Peyer's patch (tissue), 4 donors: Measurements from ENCODE around the gene POP5.

ENCODE experiments used
- POLR2A ChIP-seq, 2 donors: fragments of 450-650 bp; IDR thresholded peaks; one replicate each; pipeline ENCODE4 v1.5.1; 2017; ENCODE audit warnings: antibody characterized with exemption in 2 of 2, mild to moderate bottlenecking in 2 of 2, moderate library complexity in 2 of 2
- TF ChIP-seq, protein P1 (sequence below), 6 experiments: fragments of 450-650 bp in 4 of 6; fragments of 200-600 bp in 2 of 6; sonication (generic) in 1 of 6; IDR thresholded peaks; one replicate each; pipeline ENCODE4 v1.5.1; 2017 to 2019; ENCODE audit warnings: antibody characterized with exemption in 6 of 6, mild to moderate bottlenecking in 3 of 6, moderate library complexity in 1 of 6

DNA sequence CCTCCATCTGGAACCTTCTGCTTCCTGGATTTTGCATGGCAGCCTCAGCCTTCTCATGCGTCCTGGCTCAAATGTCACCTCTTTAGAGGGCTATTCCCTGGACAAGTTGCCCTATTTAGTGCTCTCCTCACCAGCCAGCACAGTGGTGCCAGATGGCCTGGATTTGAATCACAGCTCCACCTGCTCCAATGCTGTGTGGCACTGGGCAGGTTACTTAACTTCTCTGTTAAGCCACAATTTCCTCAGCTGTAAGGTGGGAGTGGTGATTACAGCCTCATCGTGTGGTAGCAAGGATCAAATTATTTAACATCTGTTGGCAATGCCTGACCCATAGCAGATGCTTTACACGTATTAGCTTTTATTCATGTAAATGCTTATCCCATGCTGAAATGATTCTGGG, 16.7 kb upstream of the POP5 start:
- TF ChIP-seq, protein P1, sequence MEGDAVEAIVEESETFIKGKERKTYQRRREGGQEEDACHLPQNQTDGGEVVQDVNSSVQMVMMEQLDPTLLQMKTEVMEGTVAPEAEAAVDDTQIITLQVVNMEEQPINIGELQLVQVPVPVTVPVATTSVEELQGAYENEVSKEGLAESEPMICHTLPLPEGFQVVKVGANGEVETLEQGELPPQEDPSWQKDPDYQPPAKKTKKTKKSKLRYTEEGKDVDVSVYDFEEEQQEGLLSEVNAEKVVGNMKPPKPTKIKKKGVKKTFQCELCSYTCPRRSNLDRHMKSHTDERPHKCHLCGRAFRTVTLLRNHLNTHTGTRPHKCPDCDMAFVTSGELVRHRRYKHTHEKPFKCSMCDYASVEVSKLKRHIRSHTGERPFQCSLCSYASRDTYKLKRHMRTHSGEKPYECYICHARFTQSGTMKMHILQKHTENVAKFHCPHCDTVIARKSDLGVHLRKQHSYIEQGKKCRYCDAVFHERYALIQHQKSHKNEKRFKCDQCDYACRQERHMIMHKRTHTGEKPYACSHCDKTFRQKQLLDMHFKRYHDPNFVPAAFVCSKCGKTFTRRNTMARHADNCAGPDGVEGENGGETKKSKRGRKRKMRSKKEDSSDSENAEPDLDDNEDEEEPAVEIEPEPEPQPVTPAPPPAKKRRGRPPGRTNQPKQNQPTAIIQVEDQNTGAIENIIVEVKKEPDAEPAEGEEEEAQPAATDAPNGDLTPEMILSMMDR (IDR thresholded peaks at IDR 0.05) = no peak
- no peak for TF ChIP-seq POLR2A (IDR thresholded peaks at IDR 0.05)
